Endothelial cell (in vitro differentiated cells): ENCODE measurements around the gene PATL2. TPM values are rescaled to one million over a fixed set of nuclear protein-coding genes. Genes with fewer than 3 reads are reported as not detected.
"Not testable (repeated sequence)": the region's sequence is repeated elsewhere in the genome, so short reads cannot be mapped to it uniquely, and the experiment has no call there.

Source experiments
- DNase-seq: peaks from one replicate; pipeline ENCODE4 v3.0.0; 2021; ENCODE audit warnings: low spot score
- H3K27ac Mint-ChIP-seq: one replicate; pipeline ENCODE4 v1.8.0; 2021; ENCODE audit warnings: mixed read lengths, inconsistent platforms; ENCODE audit not compliant: unreplicated experiment
- H3K27me3 Mint-ChIP-seq: one replicate; pipeline ENCODE4 v1.8.0; 2021; ENCODE audit warnings: mild to moderate bottlenecking, moderate library complexity, mixed read lengths, inconsistent platforms; ENCODE audit not compliant: unreplicated experiment
- H3K36me3 Mint-ChIP-seq: one replicate; pipeline ENCODE4 v1.8.0; 2021; ENCODE audit warnings: mild to moderate bottlenecking, low read depth, mixed read lengths, inconsistent platforms; ENCODE audit not compliant: unreplicated experiment
- H3K4me1 Mint-ChIP-seq: one replicate; pipeline ENCODE4 v1.8.0; 2021; ENCODE audit warnings: mild to moderate bottlenecking, mixed read lengths, inconsistent platforms; ENCODE audit not compliant: unreplicated experiment
- H3K4me3 Mint-ChIP-seq: one replicate; pipeline ENCODE4 v1.8.0; 2021; ENCODE audit warnings: mild to moderate bottlenecking, mixed read lengths, inconsistent platforms; ENCODE audit not compliant: unreplicated experiment
- H3K9me3 Mint-ChIP-seq: one replicate; pipeline ENCODE4 v1.8.0; 2021; ENCODE audit warnings: mixed read lengths, inconsistent platforms; ENCODE audit not compliant: unreplicated experiment
- CTCF ChIP-seq: fragments of 200-600 bp; sonication (generic); IDR thresholded peaks from one replicate; pipeline ENCODE4 v1.5.0; 2021; ENCODE audit warnings: antibody characterized with exemption; ENCODE audit not compliant: unreplicated experiment
- total RNA-seq: library from RNA; stranded (reverse); fragmentation: NEBNext Ultra II Directional; extraction: Animal tissue kit (Norgen Biotek cat#: 25700); gene quantifications from one replicate; pipeline ENCODE4 v1.2.1, GENCODE V29; 2021; ENCODE audit not compliant: unreplicated experiment

The PATL2 gene
- total RNA-seq, 1 donor from 2014 or later = 0.69 TPM

DNA sequence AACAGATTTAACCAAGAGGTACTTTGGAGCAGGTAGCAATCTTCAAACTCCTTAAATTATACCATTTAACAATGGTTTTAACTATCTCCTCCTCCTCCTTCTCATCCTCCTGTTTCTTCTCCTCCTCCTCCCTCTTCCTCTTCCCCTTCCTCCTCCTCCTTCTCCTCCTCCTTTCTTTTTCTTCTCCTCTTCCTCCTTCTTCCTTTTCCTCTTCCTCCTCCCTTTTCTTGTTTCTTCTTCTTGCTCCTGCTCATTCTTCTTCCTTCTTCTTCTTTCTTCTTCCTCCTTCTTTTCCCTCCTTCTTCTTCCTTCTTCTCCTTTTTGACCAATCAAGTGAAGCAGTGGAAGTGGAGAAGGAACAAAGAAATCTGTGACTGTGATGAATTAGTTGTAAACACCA lies 14.1 kb downstream of the PATL2 start:
- Mint-ChIP-seq H3K9me3 (no peaks in the 10 kb centered on the region), H3K36me3 (no peaks in the 10 kb centered on the region), H3K4me1 (no peaks in the 10 kb centered on the region), H3K4me3 (no peak overlapping the region), H3K27ac (no peak overlapping the region), H3K27me3 (no peaks in the 10 kb centered on the region)
- no peak for TF ChIP-seq CTCF
- no peak for DNase-seq

- TF ChIP-seq CTCF = no peak
- DNase-seq = no peak
- Mint-ChIP-seq H3K27ac (no peak overlapping the region), H3K27me3 (no peaks in the 10 kb centered on the region), H3K36me3 (no peaks in the 10 kb centered on the region), H3K4me1 (no peaks in the 10 kb centered on the region), H3K4me3 (no peak overlapping the region), H3K9me3 (no peaks in the 10 kb centered on the region)
These were observed 15.8 kb downstream of the PATL2 start for GRCh38 chr15:44695294-44695693.

GRCh38 chr15:44694416-44694815 lies 16.7 kb downstream of the PATL2 start:
- Mint-ChIP-seq H3K4me3 (no peak overlapping the region), H3K4me1 (no peaks in the 10 kb centered on the region), H3K36me3 (no peaks in the 10 kb centered on the region), H3K27me3 (no peaks in the 10 kb centered on the region), H3K27ac (no peak overlapping the region), H3K9me3 (no peaks in the 10 kb centered on the region)
- TF ChIP-seq CTCF = no peak
- DNase-seq = no peak

DNA sequence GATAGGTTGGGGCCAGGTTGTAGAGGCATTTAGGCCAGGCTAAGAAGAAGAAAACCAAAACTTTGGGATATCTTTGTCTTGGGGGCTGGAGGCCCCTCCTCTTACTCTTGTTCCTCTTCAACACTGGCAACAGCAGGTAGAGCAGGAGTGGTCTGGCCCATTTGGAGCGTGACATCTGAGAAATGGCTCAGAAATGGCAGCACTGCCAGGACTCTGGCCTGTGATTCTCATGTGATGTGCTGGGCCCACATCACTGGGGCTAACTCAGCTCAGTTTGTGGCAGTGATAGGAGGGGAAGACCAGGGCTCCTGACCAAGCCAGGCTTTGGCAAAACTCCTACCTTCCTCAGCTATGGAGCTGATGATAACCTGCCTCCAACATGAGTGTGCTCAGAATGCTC lies 18.5 kb downstream of the PATL2 start:
- no peak overlapping the region for H3K27ac Mint-ChIP-seq
- no peaks in the 10 kb centered on the region for H3K4me1 Mint-ChIP-seq
- no peaks in the 10 kb centered on the region for H3K9me3 Mint-ChIP-seq
- H3K4me3 Mint-ChIP-seq = no peak overlapping the region
- H3K27me3 Mint-ChIP-seq = no peaks in the 10 kb centered on the region
- no peak for TF ChIP-seq CTCF
- no peaks in the 10 kb centered on the region for H3K36me3 Mint-ChIP-seq
- DNase-seq = no peak

DNA sequence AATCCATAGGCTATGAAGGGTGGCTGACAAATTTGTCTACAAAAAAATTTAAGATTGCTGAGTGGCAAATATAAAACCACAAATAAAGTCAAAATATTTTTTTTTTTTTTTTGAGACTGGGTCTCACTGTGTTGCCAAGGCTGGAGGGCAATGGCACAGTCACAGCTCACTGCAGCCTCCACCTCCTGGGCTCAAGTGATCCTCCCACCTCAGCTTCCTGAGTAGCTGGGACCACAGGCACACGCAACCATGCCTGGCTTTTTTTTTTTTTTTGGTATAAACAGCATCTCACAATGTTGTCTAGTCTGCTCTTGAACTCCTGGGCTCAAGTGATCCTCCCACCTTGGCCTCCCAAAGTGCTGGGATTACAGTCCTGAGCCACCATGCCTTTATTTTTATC lies 20.9 kb downstream of the PATL2 start:
- H3K9me3 Mint-ChIP-seq, H3K27me3 Mint-ChIP-seq, H3K4me1 Mint-ChIP-seq, H3K27ac Mint-ChIP-seq, DNase-seq, H3K4me3 Mint-ChIP-seq, H3K36me3 Mint-ChIP-seq: not testable (repeated sequence)

GRCh38 chr15:44689318-44689717 lies 21.8 kb downstream of the PATL2 start:
- H3K27me3 Mint-ChIP-seq, H3K36me3 Mint-ChIP-seq, H3K9me3 Mint-ChIP-seq, H3K4me1 Mint-ChIP-seq, H3K4me3 Mint-ChIP-seq, DNase-seq, H3K27ac Mint-ChIP-seq: not testable (repeated sequence)

GRCh38 chr15:44682809-44683682 lies 28.1 kb downstream of the PATL2 start:
- H3K4me3 Mint-ChIP-seq, H3K4me1 Mint-ChIP-seq, H3K27me3 Mint-ChIP-seq, DNase-seq, H3K36me3 Mint-ChIP-seq, H3K9me3 Mint-ChIP-seq, H3K27ac Mint-ChIP-seq: not testable (repeated sequence)
